ENCODE results near the gene COL6A5. TPM values are rescaled to one million over a fixed set of nuclear protein-coding genes. Genes with fewer than 3 reads are reported as not detected.

The COL6A5 gene, protein sequence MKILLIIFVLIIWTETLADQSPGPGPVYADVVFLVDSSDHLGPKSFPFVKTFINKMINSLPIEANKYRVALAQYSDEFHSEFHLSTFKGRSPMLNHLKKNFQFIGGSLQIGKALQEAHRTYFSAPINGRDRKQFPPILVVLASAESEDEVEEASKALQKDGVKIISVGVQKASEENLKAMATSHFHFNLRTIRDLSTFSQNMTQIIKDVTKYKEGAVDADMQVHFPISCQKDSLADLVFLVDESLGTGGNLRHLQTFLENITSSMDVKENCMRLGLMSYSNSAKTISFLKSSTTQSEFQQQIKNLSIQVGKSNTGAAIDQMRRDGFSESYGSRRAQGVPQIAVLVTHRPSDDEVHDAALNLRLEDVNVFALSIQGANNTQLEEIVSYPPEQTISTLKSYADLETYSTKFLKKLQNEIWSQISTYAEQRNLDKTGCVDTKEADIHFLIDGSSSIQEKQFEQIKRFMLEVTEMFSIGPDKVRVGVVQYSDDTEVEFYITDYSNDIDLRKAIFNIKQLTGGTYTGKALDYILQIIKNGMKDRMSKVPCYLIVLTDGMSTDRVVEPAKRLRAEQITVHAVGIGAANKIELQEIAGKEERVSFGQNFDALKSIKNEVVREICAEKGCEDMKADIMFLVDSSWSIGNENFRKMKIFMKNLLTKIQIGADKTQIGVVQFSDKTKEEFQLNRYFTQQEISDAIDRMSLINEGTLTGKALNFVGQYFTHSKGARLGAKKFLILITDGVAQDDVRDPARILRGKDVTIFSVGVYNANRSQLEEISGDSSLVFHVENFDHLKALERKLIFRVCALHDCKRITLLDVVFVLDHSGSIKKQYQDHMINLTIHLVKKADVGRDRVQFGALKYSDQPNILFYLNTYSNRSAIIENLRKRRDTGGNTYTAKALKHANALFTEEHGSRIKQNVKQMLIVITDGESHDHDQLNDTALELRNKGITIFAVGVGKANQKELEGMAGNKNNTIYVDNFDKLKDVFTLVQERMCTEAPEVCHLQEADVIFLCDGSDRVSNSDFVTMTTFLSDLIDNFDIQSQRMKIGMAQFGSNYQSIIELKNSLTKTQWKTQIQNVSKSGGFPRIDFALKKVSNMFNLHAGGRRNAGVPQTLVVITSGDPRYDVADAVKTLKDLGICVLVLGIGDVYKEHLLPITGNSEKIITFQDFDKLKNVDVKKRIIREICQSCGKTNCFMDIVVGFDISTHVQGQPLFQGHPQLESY (N-terminal part only)
- under 1 TPM in 1 of 7 donors, not detected in 6; 0.07 TPM for total RNA-seq
- polyA plus RNA-seq, result under 1 TPM; 0.04 to 0.05 TPM
- long read RNA-seq, donor 1, result 0 reads
- long read RNA-seq, donor 2, result 0 reads
- long read RNA-seq, donor 3, result 0 reads

- no peaks in the 10 kb centered on the region for H3K36me3 ChIP-seq
- 0 to 1% (median 1%) methylated on average over 18 to 40 of the region's 41 CpGs for WGBS, 3 donors
- intact Hi-C loops (cut with DNase I), result no loop called here
- no peaks in the 10 kb centered on the region for H3K9me3 ChIP-seq
- peak in 2 of 5 donors; percentile 26 to 33 for DNase-seq
- H3K27me3 ChIP-seq, result no peaks in the 10 kb centered on the region
- no peak within 1 kb of the TSS for H3K4me3 ChIP-seq
- H3K27ac ChIP-seq, result no peak within 1 kb of the TSS
- no peak for TF ChIP-seq EP300 (IDR thresholded peaks at IDR 0.05)
- TF ChIP-seq CTCF (IDR thresholded peaks at IDR 0.05), result no peak
- TF ChIP-seq POLR2A (IDR thresholded peaks at IDR 0.05), result no peak
- no peaks in the 10 kb centered on the region for H3K4me1 ChIP-seq (ENCODE audit: insufficient read depth)
Measured at GRCh38 chr3:130345487-130346079, at the start of gene COL6A5. Gene COL6A5 (plus strand): TSS chr3:130345672. CDS start chr3:130373639, 27,967 bp downstream.

DNA sequence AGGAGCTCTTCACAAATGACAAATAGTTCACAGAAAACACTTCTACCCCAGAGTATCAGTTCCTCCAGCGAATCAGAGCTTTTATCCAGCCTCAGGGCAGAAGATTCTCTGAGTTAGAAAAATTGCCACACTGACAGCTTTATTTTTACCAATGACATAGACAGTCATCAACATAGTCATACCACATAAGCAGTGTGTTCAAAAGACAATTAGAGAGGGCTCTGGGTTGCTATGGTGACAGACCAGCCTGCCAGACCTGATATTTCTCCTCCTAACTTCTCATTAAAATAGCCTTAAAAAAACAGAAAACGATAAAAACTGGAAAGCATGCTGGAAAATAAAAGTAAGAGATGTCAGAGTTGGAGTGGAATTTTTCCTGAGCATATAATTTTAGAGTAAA lies 45.9 kb upstream of the COL6A5 start:
- 39 to 50% (median 50%) methylated on average over 2 of the region's 2 CpGs for WGBS, 3 donors

GRCh38 chr3:130300888-130301287 lies 44.6 kb upstream of the COL6A5 start:
- no peaks in the 10 kb centered on the region for H3K9me3 ChIP-seq
- WGBS, 3 donors, result 92 to 95% (median 93%) methylated on average over 11 of the region's 11 CpGs
- DNase-seq, result no peak
- no peak overlapping the region for H3K27ac ChIP-seq
- no peaks in the 10 kb centered on the region for H3K36me3 ChIP-seq
- intact Hi-C loops (cut with DNase I), result no loop called here
- TF ChIP-seq CTCF (IDR thresholded peaks at IDR 0.05) (no peak), EP300 (IDR thresholded peaks at IDR 0.05) (no peak), POLR2A (IDR thresholded peaks at IDR 0.05) (no peak)
- no peaks in the 10 kb centered on the region for H3K27me3 ChIP-seq
- H3K4me1 ChIP-seq (ENCODE audit: insufficient read depth), result no peaks in the 10 kb centered on the region
- no peak overlapping the region for H3K4me3 ChIP-seq

More for the DNA sequence above, 45.9 kb upstream of the COL6A5 start:
- Histone ChIP-seq H3K36me3 (no peaks in the 10 kb centered on the region), H3K4me1 (ENCODE audit: insufficient read depth) (no peaks in the 10 kb centered on the region), H3K27me3 (no peaks in the 10 kb centered on the region), H3K9me3 (no peaks in the 10 kb centered on the region), H3K4me3 (no peak overlapping the region), H3K27ac (no peak overlapping the region)
- DNase-seq, result no peak
- TF ChIP-seq POLR2A (IDR thresholded peaks at IDR 0.05) (no peak), EP300 (IDR thresholded peaks at IDR 0.05) (no peak)
- intact Hi-C loops (cut with DNase I), result no loop called here

DNA sequence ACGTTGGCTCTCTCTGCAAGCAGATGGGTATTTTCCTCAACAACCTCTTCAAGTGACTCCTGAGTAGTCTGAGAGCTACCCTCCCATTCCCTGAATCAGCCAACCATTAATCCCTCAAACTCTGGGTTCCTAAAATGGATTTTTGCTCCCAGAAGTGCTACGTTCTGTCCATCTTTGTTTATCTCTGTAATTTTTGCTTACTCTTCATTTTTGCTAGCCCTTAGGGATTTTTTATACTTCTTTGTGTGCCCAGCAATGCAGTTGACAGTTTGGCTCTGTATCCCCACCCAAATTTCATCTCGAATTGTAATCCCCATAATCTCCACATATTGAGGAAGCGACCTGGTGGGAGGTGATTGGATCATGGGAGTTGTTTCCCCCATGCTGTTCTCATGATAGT lies 35.4 kb upstream of the COL6A5 start:
- no peak for TF ChIP-seq EP300 (IDR thresholded peaks at IDR 0.05)
- TF ChIP-seq CTCF (IDR thresholded peaks at IDR 0.05), result no peak
- TF ChIP-seq POLR2A (IDR thresholded peaks at IDR 0.05), result no peak
- intact Hi-C loops (cut with DNase I), result no loop called here

More for the DNA sequence above, 35.4 kb upstream of the COL6A5 start:
- no peak overlapping the region for H3K27ac ChIP-seq
- H3K9me3 ChIP-seq, result no peaks in the 10 kb centered on the region
- no peak overlapping the region for H3K4me3 ChIP-seq
- no peak for DNase-seq
- WGBS, 3 donors, result 73 to 79% (median 74%) methylated on average over 4 of the region's 4 CpGs
- H3K27me3 ChIP-seq, result no peaks in the 10 kb centered on the region
- H3K36me3 ChIP-seq, result no peaks in the 10 kb centered on the region
- no peaks in the 10 kb centered on the region for H3K4me1 ChIP-seq (ENCODE audit: insufficient read depth)

Data from ovary (tissue), 10 donors.